Esophagus squamous epithelium (tissue), 5 donors: ENCODE measurements around the gene PRPF4. TPM values are rescaled to one million over a fixed set of nuclear protein-coding genes. Genes with fewer than 3 reads are reported as not detected.
"Not testable (repeated sequence)": the region's sequence is repeated elsewhere in the genome, so short reads cannot be mapped to it uniquely, and the experiment has no call there.

ENCODE experiments used
- DNase-seq: peaks from one replicate; lab custom pipeline; 2025; lab: John Stamatoyannopoulos, UW
- H3K27ac ChIP-seq, 4 donors: fragments of 200-600 bp; sonication (generic); one replicate each; pipeline ENCODE4 v1.5.1; 2016 to 2019; ENCODE audit warnings: mild to moderate bottlenecking in 1 of 4
- H3K27me3 ChIP-seq, 4 donors: fragments of 200-600 bp; sonication (generic); 1 replicate in 3 of 4; 2 replicates in 1 of 4; pipeline versions ENCODE4 v1.5.1 to v1.6.0; 2017 to 2021; ENCODE audit warnings: antibody characterized with exemption in 1 of 4
- H3K36me3 ChIP-seq, 3 donors: fragments of 200-600 bp; sonication (generic); one replicate each; pipeline ENCODE4 v1.5.1; 2016 to 2019
- H3K4me1 ChIP-seq, 3 donors: fragments of 200-600 bp; sonication (generic); one replicate each; pipeline ENCODE4 v1.5.1; 2017 to 2019
- H3K4me3 ChIP-seq, 4 donors: fragments of 200-600 bp; sonication (generic); 1 replicate in 3 of 4; 2 replicates in 1 of 4; pipeline ENCODE4 v1.5.1; 2016 to 2019; ENCODE audit warnings: mild to moderate bottlenecking in 2 of 4, moderate library complexity in 1 of 4
- H3K9me3 ChIP-seq, 3 donors: fragments of 200-600 bp; sonication (generic); one replicate each; pipeline ENCODE4 v1.5.1; 2016 to 2019
- POLR2A ChIP-seq, 4 donors: fragments of 450-650 bp; IDR thresholded peaks; one replicate each; pipeline ENCODE4 v1.6.1; 2017; ENCODE audit warnings: antibody characterized with exemption in 4 of 4, mild to moderate bottlenecking in 4 of 4, moderate library complexity in 3 of 4
- WGBS, 2 donors: methylation state at CpG; one replicate each; pipeline ENCODE4 v1.1.5; 2018; 5-methylcytosine and 5-hydroxymethylcytosine counted together
- intact Hi-C: fragments of 100-400 bp; cut with DNase I; formaldehyde crosslinking; loops from one replicate; pipeline ENCODE4 v1.15.0; 2022
- total RNA-seq, 4 donors: library from RNA; depleted of rRNA; stranded (reverse); fragments of >200 nt; gene quantifications; one replicate each; pipeline ENCODE4 v1.1.0, GENCODE V29; 2016
- TF ChIP-seq, protein P1 (sequence below), 6 experiments: fragments of 450-650 bp in 4 of 6; fragments of 200-600 bp in 2 of 6; sonication (generic) in 2 of 6; IDR thresholded peaks; one replicate each; pipeline ENCODE4 v1.5.1; 2016 to 2019; ENCODE audit warnings: antibody characterized with exemption in 6 of 6, mild to moderate bottlenecking in 4 of 6, moderate library complexity in 4 of 6
- donor health status: DM: yes; HTN: yes; CAD: no.

The PRPF4 gene
- total RNA-seq, 4 donors from 2014 or later: 11.4 to 19.0 (median 17.4) TPM

DNA sequence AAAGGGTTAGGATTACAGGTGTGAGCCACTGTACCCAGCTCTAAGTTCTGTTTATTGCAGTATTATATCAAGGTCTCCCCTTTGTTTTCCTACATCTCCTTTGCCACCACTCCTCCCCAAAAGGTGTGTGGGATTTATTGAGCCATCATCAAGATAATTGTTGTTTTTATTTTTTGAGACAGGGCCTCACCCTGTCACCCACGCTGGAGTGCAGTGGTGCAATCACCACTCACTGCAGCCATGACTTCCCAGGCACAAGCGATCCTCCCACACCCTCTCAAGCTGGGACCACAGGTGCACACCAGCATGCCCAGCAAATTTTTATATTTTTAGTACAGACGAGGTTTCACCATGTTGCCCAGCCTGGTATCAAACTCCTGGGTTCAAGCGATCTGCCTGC, 29.6 kb upstream of the PRPF4 start:
- H3K36me3 ChIP-seq: no peaks in the 10 kb centered on the region
- H3K27me3 ChIP-seq: no peaks in the 10 kb centered on the region
- H3K9me3 ChIP-seq: no peaks in the 10 kb centered on the region
- H3K4me3 ChIP-seq: no peak overlapping the region
- intact Hi-C loops: no loop called here
- no peak for TF ChIP-seq POLR2A (IDR thresholded peaks at IDR 0.05)
- TF ChIP-seq, protein P1, sequence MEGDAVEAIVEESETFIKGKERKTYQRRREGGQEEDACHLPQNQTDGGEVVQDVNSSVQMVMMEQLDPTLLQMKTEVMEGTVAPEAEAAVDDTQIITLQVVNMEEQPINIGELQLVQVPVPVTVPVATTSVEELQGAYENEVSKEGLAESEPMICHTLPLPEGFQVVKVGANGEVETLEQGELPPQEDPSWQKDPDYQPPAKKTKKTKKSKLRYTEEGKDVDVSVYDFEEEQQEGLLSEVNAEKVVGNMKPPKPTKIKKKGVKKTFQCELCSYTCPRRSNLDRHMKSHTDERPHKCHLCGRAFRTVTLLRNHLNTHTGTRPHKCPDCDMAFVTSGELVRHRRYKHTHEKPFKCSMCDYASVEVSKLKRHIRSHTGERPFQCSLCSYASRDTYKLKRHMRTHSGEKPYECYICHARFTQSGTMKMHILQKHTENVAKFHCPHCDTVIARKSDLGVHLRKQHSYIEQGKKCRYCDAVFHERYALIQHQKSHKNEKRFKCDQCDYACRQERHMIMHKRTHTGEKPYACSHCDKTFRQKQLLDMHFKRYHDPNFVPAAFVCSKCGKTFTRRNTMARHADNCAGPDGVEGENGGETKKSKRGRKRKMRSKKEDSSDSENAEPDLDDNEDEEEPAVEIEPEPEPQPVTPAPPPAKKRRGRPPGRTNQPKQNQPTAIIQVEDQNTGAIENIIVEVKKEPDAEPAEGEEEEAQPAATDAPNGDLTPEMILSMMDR (IDR thresholded peaks at IDR 0.05): no peak
- no peak overlapping the region for H3K27ac ChIP-seq
- DNase-seq: no peak
- WGBS, 2 donors: 78 to 91% methylated on average over 4 of the region's 4 CpGs
- no peaks in the 10 kb centered on the region for H3K4me1 ChIP-seq

DNA sequence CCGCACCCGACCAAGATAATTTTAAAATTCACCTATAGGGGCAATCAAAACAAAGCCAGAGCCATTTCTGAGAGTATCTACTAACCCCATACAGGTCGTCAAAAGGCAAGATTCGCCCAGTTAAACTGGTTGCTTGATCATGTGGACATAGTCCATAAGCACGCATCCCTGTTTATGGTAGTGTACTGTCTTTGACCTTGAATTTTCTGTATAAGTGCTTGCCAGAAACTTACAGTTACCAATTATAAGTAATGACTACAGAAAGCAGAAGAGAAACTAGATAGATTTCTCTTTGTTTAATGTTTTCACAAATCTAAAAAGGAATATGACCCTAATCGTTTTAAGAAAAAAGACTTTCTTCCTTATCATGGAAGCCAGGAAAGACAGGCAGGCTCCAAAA, 28.5 kb upstream of the PRPF4 start:
- DNase-seq: no peak
- WGBS, 2 donors: 81 to 83% methylated on average over 5 to 6 of the region's 6 CpGs
- no peak for TF ChIP-seq POLR2A (IDR thresholded peaks at IDR 0.05)
- TF ChIP-seq, protein P1 (IDR thresholded peaks at IDR 0.05): no peak
- Histone ChIP-seq H3K9me3 (no peaks in the 10 kb centered on the region), H3K36me3 (no peaks in the 10 kb centered on the region), H3K27me3 (no peaks in the 10 kb centered on the region), H3K4me1 (no peaks in the 10 kb centered on the region), H3K27ac (no peak overlapping the region), H3K4me3 (no peak overlapping the region)
- intact Hi-C loops: no loop called here

DNA sequence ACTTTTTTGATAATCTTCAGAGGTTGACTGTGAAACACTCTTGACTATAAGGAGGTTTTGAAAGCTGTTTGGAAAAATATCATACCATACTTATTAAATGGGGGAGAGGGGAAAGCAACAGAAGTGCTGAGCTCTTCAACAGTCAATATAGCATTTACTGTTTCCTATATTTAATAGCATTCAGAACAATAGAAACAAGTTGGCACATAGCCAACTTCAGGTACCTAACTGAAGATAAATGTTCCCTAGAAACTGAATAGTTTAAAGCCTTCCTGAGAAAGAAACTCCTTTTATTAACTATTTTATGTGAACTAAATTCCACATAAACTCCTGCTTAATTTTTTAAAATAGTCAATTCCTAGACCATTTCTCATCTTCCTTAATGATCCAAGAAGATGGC, 27.8 kb upstream of the PRPF4 start:
- Histone ChIP-seq H3K4me3 (no peak overlapping the region), H3K27ac (no peak overlapping the region), H3K9me3 (no peaks in the 10 kb centered on the region), H3K27me3 (no peaks in the 10 kb centered on the region), H3K4me1 (no peaks in the 10 kb centered on the region), H3K36me3 (no peaks in the 10 kb centered on the region)
- intact Hi-C loops: no loop called here
- TF ChIP-seq POLR2A (IDR thresholded peaks at IDR 0.05): no peak
- TF ChIP-seq, protein P1 (IDR thresholded peaks at IDR 0.05): no peak
- DNase-seq: no peak

DNA sequence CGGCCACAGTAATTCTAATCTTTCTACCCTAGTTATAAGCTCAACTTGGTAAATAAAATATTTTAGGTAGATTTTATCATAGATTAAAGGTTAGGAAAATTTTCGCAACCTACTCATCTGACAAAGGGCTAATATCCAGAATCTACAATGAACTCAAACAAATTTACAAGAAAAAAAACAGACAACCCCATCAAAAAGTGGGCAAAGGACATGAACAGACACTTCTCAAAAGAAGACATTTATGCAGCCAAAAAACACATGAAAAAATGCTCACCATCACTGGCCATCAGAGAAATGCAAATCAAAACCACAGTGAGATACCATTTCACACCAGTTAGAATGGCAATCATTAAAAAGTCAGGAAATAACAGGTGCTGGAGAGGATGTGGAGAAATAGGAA, 25.8 kb upstream of the PRPF4 start:
- H3K4me1 ChIP-seq, H3K27me3 ChIP-seq, H3K4me3 ChIP-seq, DNase-seq, H3K27ac ChIP-seq, H3K36me3 ChIP-seq, intact Hi-C loops, H3K9me3 ChIP-seq: not testable (repeated sequence)
- whole genome bisulfite sequencing, 2 donors: 94 to 100% methylated on average over 2 of the region's 2 CpGs

DNA sequence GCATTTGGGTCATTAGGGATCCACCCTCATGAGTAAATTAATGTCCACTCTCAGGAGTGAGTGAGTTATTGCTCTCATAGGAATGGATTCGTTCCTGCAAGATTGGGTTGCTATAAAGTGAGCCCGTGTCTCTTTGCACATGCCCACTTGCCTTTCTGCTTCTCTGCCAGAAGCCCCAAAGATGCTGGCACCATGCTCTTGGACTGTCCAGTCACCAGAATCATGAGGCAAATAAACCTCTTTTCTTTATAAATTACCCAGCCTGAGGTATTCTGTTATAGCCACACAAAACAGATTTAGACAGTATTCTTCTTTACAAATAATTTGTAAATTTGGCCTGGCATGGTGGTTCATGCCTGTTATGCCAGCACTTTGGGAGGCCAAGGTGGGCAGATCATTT, 24.7 kb upstream of the PRPF4 start:
- TF ChIP-seq, protein P1 (IDR thresholded peaks at IDR 0.05): no peak
- no peak for TF ChIP-seq POLR2A (IDR thresholded peaks at IDR 0.05)
- 88 to 96% methylated on average over 2 of the region's 2 CpGs for WGBS, 2 donors
- DNase-seq: no peak

DNA sequence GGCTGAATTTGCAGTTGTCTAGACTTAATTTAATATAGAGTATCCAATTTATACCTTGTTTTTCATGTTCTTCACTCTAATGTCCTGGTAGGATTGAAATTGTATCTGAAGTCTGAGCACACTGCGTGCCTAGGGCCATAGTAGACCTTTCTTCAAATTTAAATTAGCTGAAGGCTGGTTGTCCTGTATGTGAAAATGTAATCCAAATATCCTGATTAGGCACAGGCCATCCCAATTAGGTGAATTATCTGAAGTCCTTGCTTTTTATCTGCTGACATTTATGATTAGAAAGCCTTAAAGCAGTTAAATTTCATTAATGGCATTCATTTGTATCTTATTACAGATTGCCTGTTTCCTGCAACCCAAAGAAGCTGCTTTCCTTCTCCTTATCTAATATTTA, 20.5 kb upstream of the PRPF4 start:
- Histone ChIP-seq H3K9me3 (no peaks in the 10 kb centered on the region), H3K27ac (no peak overlapping the region), H3K36me3 (peaks cover 0 to 49% (median 6%) of the 10 kb centered on the region in 3 donors), H3K4me3 (no peak overlapping the region), H3K27me3 (no peaks in the 10 kb centered on the region), H3K4me1 (no peaks in the 10 kb centered on the region)
- no peak for DNase-seq
- TF ChIP-seq POLR2A (IDR thresholded peaks at IDR 0.05): no peak
- TF ChIP-seq, protein P1 (IDR thresholded peaks at IDR 0.05): no peak
- 90 to 94% methylated on average over 1 of the region's 1 CpG for WGBS, 2 donors
- intact Hi-C loops: no loop called here

More for the DNA sequence above, 24.7 kb upstream of the PRPF4 start:
- Histone ChIP-seq H3K36me3 (peaks cover 0 to 8% (median 0%) of the 10 kb centered on the region in 3 donors), H3K4me1 (no peaks in the 10 kb centered on the region), H3K27me3 (no peaks in the 10 kb centered on the region), H3K27ac (no peak overlapping the region), H3K9me3 (no peaks in the 10 kb centered on the region), H3K4me3 (no peak overlapping the region)
- intact Hi-C loops: no loop called here
